GM21737 (cell line): Measurements from ENCODE around the gene DNAJB1.
"Not testable (repeated sequence)": the region's sequence is repeated elsewhere in the genome, so short reads cannot be mapped to it uniquely, and the experiment has no call there.

Experiments used
- ATAC-seq: cut with Tn5 transposase; IDR thresholded peaks from one replicate; pipeline ENCODE4 v1.9.1; 2021; ENCODE audit warnings: mild to moderate bottlenecking, moderate library complexity; ENCODE audit not compliant: unreplicated experiment

The DNAJB1 gene

GRCh38 chr19:14525729-14526128 is 7.5 kb upstream of the DNAJB1 start:
- no peak for ATAC-seq

- ATAC-seq, result no peak
Observed at GRCh38 chr19:14520543-14520942, 2.3 kb upstream of the DNAJB1 start.

GRCh38 chr19:14519860-14520407 is 1.7 kb upstream of the DNAJB1 start:
- no peak for ATAC-seq

GRCh38 chr19:14519245-14519859 is 1.2 kb upstream of the DNAJB1 start:
- ATAC-seq, result no peak

- ATAC-seq, result no peak
Observed at GRCh38 chr19:14517446-14517839, 754 bp downstream of the DNAJB1 start.

- no peak for ATAC-seq
Observed at GRCh38 chr19:14516746-14517438, 1.3 kb downstream of the DNAJB1 start.

- ATAC-seq, result no peak
Observed at GRCh38 chr19:14516048-14516534, 2.1 kb downstream of the DNAJB1 start.

- no peak for ATAC-seq
Observed at GRCh38 chr19:14515501-14516047, 2.6 kb downstream of the DNAJB1 start.

- no peak for ATAC-seq
Observed at GRCh38 chr19:14514215-14514863, 3.9 kb downstream of the DNAJB1 start.

GRCh38 chr19:14512406-14512961 is 5.7 kb downstream of the DNAJB1 start:
- ATAC-seq, result no peak

- no peak for ATAC-seq
Observed at GRCh38 chr19:14511229-14511593, 7.0 kb downstream of the DNAJB1 start.

- ATAC-seq, result no peak
Observed at GRCh38 chr19:14510311-14511228, 7.6 kb downstream of the DNAJB1 start.

- ATAC-seq, result no peak
Observed at GRCh38 chr19:14507704-14508542, 10.3 kb downstream of the DNAJB1 start.

- ATAC-seq, result no peak
Observed at GRCh38 chr19:14505488-14506239, 12.5 kb downstream of the DNAJB1 start.

GRCh38 chr19:14504575-14504974 is 13.6 kb downstream of the DNAJB1 start:
- ATAC-seq, result not testable (repeated sequence)

GRCh38 chr19:14503285-14503684 is 14.9 kb downstream of the DNAJB1 start:
- no peak for ATAC-seq

- no peak for ATAC-seq
Observed at GRCh38 chr19:14502334-14503092, 15.7 kb downstream of the DNAJB1 start.
